SU-DHL-6 (cell line): ENCODE results near the gene CCL17.

ENCODE experiments used
- EZH2phosphoT487 ChIP-seq: fragments of 200-600 bp; sonication (generic), shearing (Covaris generic); conservative IDR thresholded peaks from 2 replicates; pipeline ENCODE4 v1.6.1; 2018; ENCODE audit warnings: mild to moderate bottlenecking, antibody characterized with exemption, low read length, moderate library complexity, mixed read lengths
- TF ChIP-seq, protein P1 (sequence below): fragments of 200-600 bp; sonication (generic); IDR thresholded peaks from one replicate; pipeline ENCODE4 v1.5.1; 2017; ENCODE audit warnings: antibody characterized with exemption, mild to moderate bottlenecking, low read length, moderate library complexity; ENCODE audit not compliant: insufficient read depth, poor library complexity, severe bottlenecking

DNA sequence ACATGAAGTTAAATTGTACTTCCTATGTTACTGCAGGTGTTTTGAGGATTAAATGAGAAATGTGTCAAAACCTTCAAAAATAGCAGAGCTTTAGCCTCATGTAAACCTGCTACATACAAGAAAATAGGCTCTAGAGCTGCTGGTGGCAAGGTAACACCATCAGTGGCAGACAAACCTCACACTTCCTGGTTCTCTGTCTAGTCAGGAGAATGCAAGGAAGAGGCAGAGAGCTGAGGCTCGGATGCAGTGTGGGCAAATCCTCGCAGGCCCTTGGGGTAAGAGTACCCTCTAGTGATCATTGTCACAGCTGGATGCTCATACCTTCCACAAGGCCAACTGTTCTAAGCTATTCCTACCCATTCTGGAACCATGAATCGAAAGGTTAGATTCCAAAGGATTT lies 28.4 kb downstream of the CCL17 start:
- TF ChIP-seq, protein P1, sequence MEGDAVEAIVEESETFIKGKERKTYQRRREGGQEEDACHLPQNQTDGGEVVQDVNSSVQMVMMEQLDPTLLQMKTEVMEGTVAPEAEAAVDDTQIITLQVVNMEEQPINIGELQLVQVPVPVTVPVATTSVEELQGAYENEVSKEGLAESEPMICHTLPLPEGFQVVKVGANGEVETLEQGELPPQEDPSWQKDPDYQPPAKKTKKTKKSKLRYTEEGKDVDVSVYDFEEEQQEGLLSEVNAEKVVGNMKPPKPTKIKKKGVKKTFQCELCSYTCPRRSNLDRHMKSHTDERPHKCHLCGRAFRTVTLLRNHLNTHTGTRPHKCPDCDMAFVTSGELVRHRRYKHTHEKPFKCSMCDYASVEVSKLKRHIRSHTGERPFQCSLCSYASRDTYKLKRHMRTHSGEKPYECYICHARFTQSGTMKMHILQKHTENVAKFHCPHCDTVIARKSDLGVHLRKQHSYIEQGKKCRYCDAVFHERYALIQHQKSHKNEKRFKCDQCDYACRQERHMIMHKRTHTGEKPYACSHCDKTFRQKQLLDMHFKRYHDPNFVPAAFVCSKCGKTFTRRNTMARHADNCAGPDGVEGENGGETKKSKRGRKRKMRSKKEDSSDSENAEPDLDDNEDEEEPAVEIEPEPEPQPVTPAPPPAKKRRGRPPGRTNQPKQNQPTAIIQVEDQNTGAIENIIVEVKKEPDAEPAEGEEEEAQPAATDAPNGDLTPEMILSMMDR = no peak
- no peak for TF ChIP-seq EZH2phosphoT487
